ENCODE data around the gene LGALS7. TPM values are rescaled to one million over a fixed set of nuclear protein-coding genes. Genes with fewer than 3 reads are reported as not detected.

Gene LGALS7
- polyA plus RNA-seq, 1 of the 3 experiments (the other 2 are of a cell fraction), result not detected

- no peak for DNase-seq
These were observed 31.9 kb upstream of the LGALS7 start for GRCh38 chr19:38805180-38805579.

GRCh38 chr19:38803543-38803942 is 30.2 kb upstream of the LGALS7 start:
- WGBS (ENCODE audit: low lambda C conversion rate), result 73% methylated on average over 10 of the region's 10 CpGs
- no peak overlapping the region for H3K9ac ChIP-seq
- H3K4me3 ChIP-seq (ENCODE audit: low read depth in 2 of 2, low read length in 1 of 2), result no peak overlapping the region
- no peaks in the 10 kb centered on the region for H3K9me2 ChIP-seq
- no peaks in the 10 kb centered on the region for H3K27me3 ChIP-seq (ENCODE audit: insufficient read depth)
- TF ChIP-seq, protein P1, sequence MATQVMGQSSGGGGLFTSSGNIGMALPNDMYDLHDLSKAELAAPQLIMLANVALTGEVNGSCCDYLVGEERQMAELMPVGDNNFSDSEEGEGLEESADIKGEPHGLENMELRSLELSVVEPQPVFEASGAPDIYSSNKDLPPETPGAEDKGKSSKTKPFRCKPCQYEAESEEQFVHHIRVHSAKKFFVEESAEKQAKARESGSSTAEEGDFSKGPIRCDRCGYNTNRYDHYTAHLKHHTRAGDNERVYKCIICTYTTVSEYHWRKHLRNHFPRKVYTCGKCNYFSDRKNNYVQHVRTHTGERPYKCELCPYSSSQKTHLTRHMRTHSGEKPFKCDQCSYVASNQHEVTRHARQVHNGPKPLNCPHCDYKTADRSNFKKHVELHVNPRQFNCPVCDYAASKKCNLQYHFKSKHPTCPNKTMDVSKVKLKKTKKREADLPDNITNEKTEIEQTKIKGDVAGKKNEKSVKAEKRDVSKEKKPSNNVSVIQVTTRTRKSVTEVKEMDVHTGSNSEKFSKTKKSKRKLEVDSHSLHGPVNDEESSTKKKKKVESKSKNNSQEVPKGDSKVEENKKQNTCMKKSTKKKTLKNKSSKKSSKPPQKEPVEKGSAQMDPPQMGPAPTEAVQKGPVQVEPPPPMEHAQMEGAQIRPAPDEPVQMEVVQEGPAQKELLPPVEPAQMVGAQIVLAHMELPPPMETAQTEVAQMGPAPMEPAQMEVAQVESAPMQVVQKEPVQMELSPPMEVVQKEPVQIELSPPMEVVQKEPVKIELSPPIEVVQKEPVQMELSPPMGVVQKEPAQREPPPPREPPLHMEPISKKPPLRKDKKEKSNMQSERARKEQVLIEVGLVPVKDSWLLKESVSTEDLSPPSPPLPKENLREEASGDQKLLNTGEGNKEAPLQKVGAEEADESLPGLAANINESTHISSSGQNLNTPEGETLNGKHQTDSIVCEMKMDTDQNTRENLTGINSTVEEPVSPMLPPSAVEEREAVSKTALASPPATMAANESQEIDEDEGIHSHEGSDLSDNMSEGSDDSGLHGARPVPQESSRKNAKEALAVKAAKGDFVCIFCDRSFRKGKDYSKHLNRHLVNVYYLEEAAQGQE (IDR thresholded peaks at IDR 0.05; ENCODE audit: low read depth, low read length), result no peak
- no peak for TF ChIP-seq MXI1 (IDR thresholded peaks at IDR 0.05; ENCODE audit: low read depth, low read length)
- TF ChIP-seq POLR2AphosphoS5 (IDR thresholded peaks at IDR 0.05; ENCODE audit: low read depth, low read length), result no peak
- TF ChIP-seq FOXM1 (IDR thresholded peaks at IDR 0.05; ENCODE audit: low read depth), result no peak
- no peak for TF ChIP-seq FOSL2 (IDR thresholded peaks at IDR 0.05; ENCODE audit: borderline replicate concordance, low read depth)
- no peak for TF ChIP-seq USF1 (IDR thresholded peaks at IDR 0.05; ENCODE audit: borderline replicate concordance, low read depth)
- no peak for TF ChIP-seq ELF1 (IDR thresholded peaks at IDR 0.05)
- ChIA-PET POLR2A (no interaction called here), CTCF (no interaction called here)
- no peak overlapping the region for H3K4me2 ChIP-seq
- H3K4me1 ChIP-seq (ENCODE audit: control insufficient read depth in 1 of 2, insufficient read depth in 2 of 2, low read depth in 1 of 2, low read length in 1 of 2), result no peaks in the 10 kb centered on the region
- H3F3A ChIP-seq (replicated peaks; ENCODE audit: insufficient read depth), result no peaks in the 10 kb centered on the region
- no peaks in the 10 kb centered on the region for H3K79me2 ChIP-seq (ENCODE audit: insufficient read depth)
- H3K9me3 ChIP-seq, result no peaks in the 10 kb centered on the region
- DNase-seq, result no peak
- H3K27ac ChIP-seq (ENCODE audit: low read depth in 2 of 2, low read length in 1 of 2), result no peak overlapping the region
- no peak overlapping the region for H2AFZ ChIP-seq (ENCODE audit: low read depth)
- H3K36me3 ChIP-seq (replicated peaks in 1 of 2; ENCODE audit: control insufficient read depth in 1 of 2, insufficient read depth in 2 of 2, low read length in 1 of 2), result no peaks in the 10 kb centered on the region
- H4K20me1 ChIP-seq (ENCODE audit: insufficient read depth), result no peaks in the 10 kb centered on the region

More at GRCh38 chr19:38805180-38805579, 31.9 kb upstream of the LGALS7 start:
- no peak overlapping the region for H3K27ac ChIP-seq (ENCODE audit: low read depth in 2 of 2, low read length in 1 of 2)
- no peaks in the 10 kb centered on the region for H3K36me3 ChIP-seq (replicated peaks in 1 of 2; ENCODE audit: control insufficient read depth in 1 of 2, insufficient read depth in 2 of 2, low read length in 1 of 2)
- no peak overlapping the region for H3K4me2 ChIP-seq
- no peaks in the 10 kb centered on the region for H4K20me1 ChIP-seq (ENCODE audit: insufficient read depth)
- no peaks in the 10 kb centered on the region for H3K9me2 ChIP-seq
- no peak overlapping the region for H3K9ac ChIP-seq
- H3K4me3 ChIP-seq (ENCODE audit: low read depth in 2 of 2, low read length in 1 of 2), result no peak overlapping the region
- no peaks in the 10 kb centered on the region for H3K27me3 ChIP-seq (ENCODE audit: insufficient read depth)
- no peaks in the 10 kb centered on the region for H3F3A ChIP-seq (replicated peaks; ENCODE audit: insufficient read depth)
- 83% methylated on average over 1 of the region's 1 CpG for WGBS (ENCODE audit: low lambda C conversion rate)
- no peaks in the 10 kb centered on the region for H3K9me3 ChIP-seq
- no peak overlapping the region for H2AFZ ChIP-seq (ENCODE audit: low read depth)
- no peak for TF ChIP-seq SMC3 (IDR thresholded peaks at IDR 0.05; ENCODE audit: low read depth, low read length)
- ChIA-PET CTCF (no interaction called here), POLR2A (no interaction called here)
- no peaks in the 10 kb centered on the region for H3K4me1 ChIP-seq (ENCODE audit: control insufficient read depth in 1 of 2, insufficient read depth in 2 of 2, low read depth in 1 of 2, low read length in 1 of 2)
- no peaks in the 10 kb centered on the region for H3K79me2 ChIP-seq (ENCODE audit: insufficient read depth)

Data from SK-N-SH (cell line).